ENCODE results near the gene HERC4.

DNA sequence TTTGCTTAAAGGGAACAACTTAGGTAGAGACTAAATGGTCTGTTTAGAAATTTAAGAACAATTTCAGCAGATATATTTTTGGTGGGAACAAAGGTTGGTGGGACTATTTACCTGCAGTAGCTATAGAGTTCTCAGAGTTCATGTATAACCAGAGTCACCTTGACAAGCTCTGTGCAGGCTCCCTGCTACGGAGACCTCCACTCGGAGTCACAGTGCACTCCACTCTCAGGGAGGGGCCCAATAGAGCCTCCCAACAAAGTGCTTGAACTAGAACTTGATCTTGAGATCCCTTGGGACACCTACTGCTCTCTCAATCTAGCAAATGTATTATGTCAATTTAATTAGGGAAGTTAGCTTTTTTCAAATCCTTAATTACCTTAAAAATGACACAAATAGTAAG, 36.5 kb upstream of the HERC4 start:
- TF ChIP-seq EP300 (conservative IDR thresholded peaks at IDR 0.05; ENCODE audit: poor library complexity, severe bottlenecking): no peak
- TF ChIP-seq MXI1 (conservative IDR thresholded peaks at IDR 0.05; ENCODE audit: poor library complexity, severe bottlenecking): no peak
- TF ChIP-seq, protein P1, sequence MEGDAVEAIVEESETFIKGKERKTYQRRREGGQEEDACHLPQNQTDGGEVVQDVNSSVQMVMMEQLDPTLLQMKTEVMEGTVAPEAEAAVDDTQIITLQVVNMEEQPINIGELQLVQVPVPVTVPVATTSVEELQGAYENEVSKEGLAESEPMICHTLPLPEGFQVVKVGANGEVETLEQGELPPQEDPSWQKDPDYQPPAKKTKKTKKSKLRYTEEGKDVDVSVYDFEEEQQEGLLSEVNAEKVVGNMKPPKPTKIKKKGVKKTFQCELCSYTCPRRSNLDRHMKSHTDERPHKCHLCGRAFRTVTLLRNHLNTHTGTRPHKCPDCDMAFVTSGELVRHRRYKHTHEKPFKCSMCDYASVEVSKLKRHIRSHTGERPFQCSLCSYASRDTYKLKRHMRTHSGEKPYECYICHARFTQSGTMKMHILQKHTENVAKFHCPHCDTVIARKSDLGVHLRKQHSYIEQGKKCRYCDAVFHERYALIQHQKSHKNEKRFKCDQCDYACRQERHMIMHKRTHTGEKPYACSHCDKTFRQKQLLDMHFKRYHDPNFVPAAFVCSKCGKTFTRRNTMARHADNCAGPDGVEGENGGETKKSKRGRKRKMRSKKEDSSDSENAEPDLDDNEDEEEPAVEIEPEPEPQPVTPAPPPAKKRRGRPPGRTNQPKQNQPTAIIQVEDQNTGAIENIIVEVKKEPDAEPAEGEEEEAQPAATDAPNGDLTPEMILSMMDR (IDR thresholded peaks at IDR 0.05; ENCODE audit: poor library complexity, severe bottlenecking): no peak
